IPS-18c (cell line): ENCODE measurements around the gene SCAI.
"Not testable (repeated sequence)": the region's sequence is repeated elsewhere in the genome, so short reads cannot be mapped to it uniquely, and the experiment has no call there.

ENCODE experiments used
- H3K4me3 ChIP-seq: 2 replicates; pipeline ENCODE4 v1.7.0; 2013; ENCODE audit warnings: low read depth, mild to moderate bottlenecking, low read length, moderate library complexity; ENCODE audit not compliant: insufficient read depth
- H3K9me3 ChIP-seq: one replicate; pipeline ENCODE4 v1.6.1; 2013; ENCODE audit warnings: mild to moderate bottlenecking, low read length, moderate library complexity; ENCODE audit not compliant: control insufficient read depth, insufficient read depth

SCAI gene

GRCh38 chr9:125143377-125144090 is at the start of gene SCAI:
TSS of gene SCAI (minus strand) at chr9:125143528. CDS start at chr9:125143437, 91 bp downstream.
- Histone ChIP-seq H3K4me3 (peak within 1 kb of the TSS; percentile 77), H3K9me3 (no peaks in the 10 kb centered on the region)

- H3K9me3 ChIP-seq = no peaks in the 10 kb centered on the region
- H3K4me3 ChIP-seq = peak overlapping the region; percentile 96
Observed at GRCh38 chr9:125190361-125190801, 47.1 kb upstream of the SCAI start.

GRCh38 chr9:125189361-125190289 is 46.3 kb upstream of the SCAI start, which contains the start of gene PPP6C:
TSS of gene PPP6C (minus strand) at chr9:125189803. CDS start at chr9:125189718, 85 bp downstream.
- Histone ChIP-seq H3K4me3 (peak within 1 kb of the TSS; percentile 96), H3K9me3 (no peaks in the 10 kb centered on the region)

- Histone ChIP-seq H3K9me3 (no peaks in the 10 kb centered on the region), H3K4me3 (peak overlapping the region; percentile 96)
Observed at GRCh38 chr9:125189011-125189360, 45.7 kb upstream of the SCAI start.

GRCh38 chr9:125183561-125183960 is 40.2 kb upstream of the SCAI start:
- Histone ChIP-seq H3K4me3 (no peak overlapping the region), H3K9me3 (no peaks in the 10 kb centered on the region)

GRCh38 chr9:125183054-125183453 is 39.7 kb upstream of the SCAI start:
- no peak overlapping the region for H3K4me3 ChIP-seq
- no peaks in the 10 kb centered on the region for H3K9me3 ChIP-seq

GRCh38 chr9:125181756-125182155 is 38.4 kb upstream of the SCAI start:
- H3K4me3 ChIP-seq, H3K9me3 ChIP-seq: not testable (repeated sequence)

- Histone ChIP-seq H3K9me3 (no peaks in the 10 kb centered on the region), H3K4me3 (no peak overlapping the region)
Observed at GRCh38 chr9:125180876-125181275, 37.5 kb upstream of the SCAI start.

GRCh38 chr9:125179776-125180175 is 36.4 kb upstream of the SCAI start:
- H3K4me3 ChIP-seq, H3K9me3 ChIP-seq: not testable (repeated sequence)

- no peaks in the 10 kb centered on the region for H3K9me3 ChIP-seq
- H3K4me3 ChIP-seq = no peak overlapping the region
Observed at GRCh38 chr9:125177888-125178287, 34.6 kb upstream of the SCAI start.

GRCh38 chr9:125176636-125177035 is 33.3 kb upstream of the SCAI start:
- Histone ChIP-seq H3K9me3 (no peaks in the 10 kb centered on the region), H3K4me3 (no peak overlapping the region)

GRCh38 chr9:125172031-125172755 is 28.9 kb upstream of the SCAI start:
- Histone ChIP-seq H3K4me3 (no peak overlapping the region), H3K9me3 (no peaks in the 10 kb centered on the region)

- no peak overlapping the region for H3K4me3 ChIP-seq
- H3K9me3 ChIP-seq = no peaks in the 10 kb centered on the region
Observed at GRCh38 chr9:125169895-125170294, 26.6 kb upstream of the SCAI start.

GRCh38 chr9:125166762-125167161 is 23.4 kb upstream of the SCAI start:
- Histone ChIP-seq H3K9me3 (no peaks in the 10 kb centered on the region), H3K4me3 (no peak overlapping the region)

- not testable (repeated sequence) for H3K4me3 ChIP-seq, H3K9me3 ChIP-seq
Observed at GRCh38 chr9:125162891-125163290, 19.6 kb upstream of the SCAI start.

GRCh38 chr9:125161284-125161918 is 18.1 kb upstream of the SCAI start:
- Histone ChIP-seq H3K9me3 (no peaks in the 10 kb centered on the region), H3K4me3 (no peak overlapping the region)

GRCh38 chr9:125160750-125161149 is 17.4 kb upstream of the SCAI start:
- Histone ChIP-seq H3K9me3 (no peaks in the 10 kb centered on the region), H3K4me3 (no peak overlapping the region)
